Small intestine (tissue), 7 donors: Measurements from ENCODE around the gene FZD10. TPM values are rescaled to one million over a fixed set of nuclear protein-coding genes. Genes with fewer than 3 reads are reported as not detected.

Experiments
- DNase-seq, 2 donors: peaks; one replicate each; pipeline versions ENCODE4 v3.0.0 to v3.0.0-alpha.2; 2013
- FAIRE-seq: peaks from 2 replicates; lab custom pipeline; 2012; peaks lifted over from hg19 to GRCh38; lab: Jason Lieb, UNC
- H3K27ac ChIP-seq, 3 donors: one replicate each; pipeline ENCODE4 v1.5.1; 2013; ENCODE audit warnings: low read length in 2 of 3, mild to moderate bottlenecking in 2 of 3, control low read depth in 1 of 3, inconsistent platforms in 1 of 3, low read depth in 1 of 3, moderate library complexity in 1 of 3
- H3K27me3 ChIP-seq, 3 donors: one replicate each; pipeline ENCODE4 v1.6.1; 2013; ENCODE audit warnings: low read length in 3 of 3, inconsistent platforms in 1 of 3; ENCODE audit not compliant: control insufficient read depth in 3 of 3, insufficient read depth in 3 of 3
- H3K36me3 ChIP-seq, 3 donors: one replicate each; pipeline ENCODE4 v1.6.1; 2013; ENCODE audit warnings: low read length in 3 of 3, inconsistent platforms in 1 of 3, low read depth in 1 of 3, mild to moderate bottlenecking in 1 of 3, moderate library complexity in 1 of 3; ENCODE audit not compliant: control insufficient read depth in 3 of 3, insufficient read depth in 2 of 3
- H3K4me1 ChIP-seq, 3 donors: one replicate each; pipeline ENCODE4 v1.6.1; 2013; ENCODE audit warnings: low read length in 2 of 3, inconsistent platforms in 1 of 3, low read depth in 1 of 3, mild to moderate bottlenecking in 1 of 3, moderate library complexity in 1 of 3; ENCODE audit not compliant: control insufficient read depth in 3 of 3, insufficient read depth in 2 of 3
- H3K4me3 ChIP-seq, 3 donors: one replicate each; pipeline ENCODE4 v1.5.1; 2013; ENCODE audit warnings: low read length in 3 of 3, control low read depth in 1 of 3, inconsistent platforms in 1 of 3, low read depth in 1 of 3, mild to moderate bottlenecking in 1 of 3, moderate library complexity in 1 of 3
- H3K9me3 ChIP-seq, 2 donors: one replicate each; pipeline ENCODE4 v1.6.1; 2013; ENCODE audit warnings: low read depth in 1 of 2, low read length in 1 of 2; ENCODE audit not compliant: control insufficient read depth in 2 of 2, insufficient read depth in 1 of 2
- WGBS, 3 donors: extraction: QIAGEN DNeasy Blood & Tissue Kit; methylation state at CpG; one replicate each; pipeline ENCODE4 v1.1.7; 2013; 5-methylcytosine and 5-hydroxymethylcytosine counted together
- polyA plus RNA-seq, 4 donors: library from polyadenylated mRNA; stranded (reverse) in 3 of 4; unstranded in 1 of 4; fragments of 200-250 nt in 3 of 4; fragments of 120-200 nt in 1 of 4; gene quantifications; one replicate each; pipeline versions ENCODE4 v1.2.1 to v1.2.3, GENCODE V29; 2013
- donor health status: healthy with polysubstance abuse.
- donor health status: control.
- donor health status: control.
- donor health status: Bipolar disorder and iron deficiency.
- donor health status: healthy.

Gene FZD10
- polyA plus RNA-seq, 4 donors: 1.2 to 1.6 TPM; not detected in 2

DNA sequence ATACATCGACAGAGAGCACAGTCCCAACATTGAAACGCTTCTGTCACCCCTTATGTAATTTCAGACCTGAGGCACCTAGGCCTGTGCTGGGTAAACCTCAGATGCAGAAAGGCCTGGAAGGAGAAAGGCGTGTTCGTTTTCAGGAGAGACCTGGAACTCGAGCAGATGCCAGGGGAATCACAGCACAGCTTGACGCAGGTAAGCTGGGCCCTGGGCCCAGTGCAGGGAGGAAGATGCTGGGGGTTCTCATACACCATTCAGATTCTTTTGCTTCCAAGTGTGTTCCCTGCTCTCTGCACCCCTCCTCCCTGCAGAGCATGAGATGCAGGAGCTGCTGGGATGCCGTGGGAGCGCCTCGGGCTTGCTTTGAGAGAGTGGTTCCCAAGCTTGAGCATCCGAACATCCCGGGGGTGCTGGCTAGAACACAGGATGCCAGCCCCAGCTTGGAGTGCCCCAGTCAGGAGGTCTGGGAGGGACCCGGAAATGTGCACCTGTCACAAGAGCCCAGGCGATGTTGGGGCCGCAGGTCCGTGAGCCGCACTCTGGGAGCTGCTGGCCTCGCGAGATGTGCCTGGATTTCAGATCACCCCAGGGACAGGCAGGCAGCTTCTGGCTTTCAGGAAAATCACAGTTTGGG is 35.9 kb downstream of the FZD10 start:
- peaks cover 0 to 5% of the 10 kb centered on the region in 2 donors for H3K9me3 ChIP-seq
- H3K27me3 ChIP-seq: peaks cover 0 to 4% (median 0%) of the 10 kb centered on the region in 3 donors
- H3K4me1 ChIP-seq: no peaks in the 10 kb centered on the region
- no peak for DNase-seq
- 83 to 89% (median 86%) methylated on average over 18 of the region's 18 CpGs for WGBS, 3 donors
- no peaks in the 10 kb centered on the region for H3K36me3 ChIP-seq
- no peak for FAIRE-seq
- H3K4me3 ChIP-seq: no peak overlapping the region
- H3K27ac ChIP-seq: no peak overlapping the region

DNA sequence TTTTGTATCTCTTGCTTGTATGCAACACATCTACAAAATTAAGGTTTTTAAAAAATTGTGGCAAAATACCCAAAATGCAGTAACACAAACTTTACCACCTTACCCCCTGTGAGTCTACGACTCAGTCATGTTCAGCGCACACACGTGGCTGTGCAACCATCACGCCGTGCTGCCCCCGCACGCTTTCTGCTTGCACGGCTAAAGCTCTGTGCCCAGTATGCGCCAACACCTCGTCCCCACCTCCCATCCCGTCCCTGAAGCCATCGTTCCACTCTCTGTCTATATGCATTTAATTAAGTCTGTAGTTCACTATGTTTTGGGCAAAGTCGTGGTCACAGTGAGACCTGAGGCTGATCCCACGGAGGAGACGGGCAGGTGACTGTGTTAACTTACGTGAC is 36.4 kb downstream of the FZD10 start:
- no peak overlapping the region for H3K27ac ChIP-seq
- WGBS, 3 donors: 86 to 90% (median 88%) methylated on average over 16 of the region's 16 CpGs
- no peak overlapping the region for H3K4me3 ChIP-seq
- H3K9me3 ChIP-seq: peaks cover 0 to 5% of the 10 kb centered on the region in 2 donors
- no peaks in the 10 kb centered on the region for H3K4me1 ChIP-seq
- peaks cover 0 to 4% (median 0%) of the 10 kb centered on the region in 3 donors for H3K27me3 ChIP-seq
- H3K36me3 ChIP-seq: no peaks in the 10 kb centered on the region
- no peak for FAIRE-seq
- DNase-seq: no peak

DNA sequence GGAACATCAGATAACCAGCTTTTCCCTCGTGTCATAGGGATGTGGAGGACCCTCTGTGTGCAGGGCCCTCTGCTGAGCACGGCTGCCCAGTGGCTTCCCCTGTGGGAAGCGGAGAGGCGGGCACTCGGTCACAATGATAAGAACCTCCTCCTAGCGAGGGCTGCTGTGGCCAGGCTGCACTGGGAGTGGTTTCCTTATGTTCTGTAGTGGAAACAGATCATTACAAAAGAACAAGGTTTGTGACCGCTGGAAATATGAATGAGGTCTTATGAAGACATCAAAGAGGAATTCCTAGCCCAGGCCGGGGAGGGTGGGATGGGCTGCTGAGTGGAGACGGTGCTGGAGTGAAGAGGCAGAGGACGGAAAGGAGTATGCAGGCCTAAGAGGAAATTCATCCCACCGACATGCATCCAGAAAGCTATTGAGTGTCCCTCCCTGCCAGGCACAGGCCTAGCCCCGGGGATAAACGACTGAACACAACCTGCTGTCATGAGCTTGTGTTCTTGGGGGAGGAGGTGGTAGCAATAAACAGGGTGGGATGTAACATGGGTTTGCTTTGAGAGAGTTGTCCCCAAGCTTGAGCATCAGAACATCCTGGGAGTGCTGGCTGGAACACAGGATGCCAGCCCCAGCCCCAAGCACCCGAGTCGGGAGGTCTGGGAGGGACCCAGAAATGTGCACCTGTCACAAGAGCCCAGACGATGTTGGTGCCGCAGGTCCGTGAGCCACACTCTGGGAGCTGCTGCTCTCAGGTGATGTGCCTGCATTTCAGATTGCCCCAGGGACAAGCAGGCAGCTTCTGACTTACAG is 37.5 kb downstream of the FZD10 start:
- H3K36me3 ChIP-seq: no peaks in the 10 kb centered on the region
- peaks cover 0 to 4% (median 0%) of the 10 kb centered on the region in 3 donors for H3K27me3 ChIP-seq
- H3K9me3 ChIP-seq: peaks cover 0 to 5% of the 10 kb centered on the region in 2 donors
- H3K27ac ChIP-seq: no peak overlapping the region
- FAIRE-seq (no peak), DNase-seq (no peak)
- no peak overlapping the region for H3K4me3 ChIP-seq
- 59 to 66% (median 59%) methylated on average over 18 of the region's 18 CpGs for WGBS, 3 donors
- no peaks in the 10 kb centered on the region for H3K4me1 ChIP-seq

DNA sequence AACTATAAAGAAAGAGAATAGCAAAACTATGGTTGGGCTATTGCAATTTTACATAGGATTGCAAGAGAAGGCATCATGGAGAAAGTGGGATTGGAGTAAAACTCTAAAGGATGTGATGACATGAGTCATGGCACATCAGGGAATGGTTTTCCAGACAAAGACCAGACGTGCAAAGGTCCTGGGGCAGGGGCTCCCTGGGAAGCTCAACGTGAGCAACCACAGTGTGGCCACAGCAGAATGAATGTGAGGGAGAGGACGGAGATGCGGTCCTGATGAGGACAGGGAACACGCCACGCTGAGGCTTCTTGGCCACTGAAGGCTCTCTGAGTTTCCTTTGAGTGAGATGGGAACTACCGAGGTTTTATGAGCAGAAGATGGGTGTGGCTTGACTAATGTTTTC is 38.2 kb downstream of the FZD10 start:
- DNase-seq: no peak
- Histone ChIP-seq H3K4me1 (no peaks in the 10 kb centered on the region), H3K9me3 (peaks cover 0 to 5% of the 10 kb centered on the region in 2 donors), H3K4me3 (no peak overlapping the region), H3K27me3 (peaks cover 0 to 4% (median 0%) of the 10 kb centered on the region in 3 donors), H3K36me3 (no peaks in the 10 kb centered on the region), H3K27ac (no peak overlapping the region)
- WGBS, 3 donors: 82 to 91% (median 86%) methylated on average over 7 of the region's 7 CpGs
- FAIRE-seq: no peak

DNA sequence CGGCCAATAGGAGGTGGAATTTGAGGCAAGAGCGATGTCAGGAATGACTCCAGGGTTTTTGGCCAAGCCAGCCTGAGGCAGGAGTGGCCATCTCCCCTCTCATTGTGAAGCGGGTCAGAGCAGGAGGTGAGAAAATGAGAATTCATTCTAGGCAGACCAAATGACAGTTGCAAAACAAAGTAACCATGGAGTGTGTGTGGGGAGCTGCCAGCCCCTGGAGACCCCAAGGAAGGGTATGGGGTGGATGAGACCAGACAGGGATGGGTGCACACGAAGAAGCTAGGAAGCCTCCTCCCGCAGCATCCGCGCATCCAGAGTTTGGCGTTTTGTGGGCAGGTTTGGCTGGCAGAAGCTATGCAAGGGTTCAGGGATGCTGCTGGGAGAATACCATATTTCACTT is 38.8 kb downstream of the FZD10 start:
- FAIRE-seq (no peak), DNase-seq (no peak)
- Histone ChIP-seq H3K27ac (no peak overlapping the region), H3K36me3 (no peaks in the 10 kb centered on the region), H3K9me3 (peaks cover 0 to 5% of the 10 kb centered on the region in 2 donors), H3K4me1 (no peaks in the 10 kb centered on the region), H3K4me3 (no peak overlapping the region), H3K27me3 (peaks cover 0 to 4% (median 0%) of the 10 kb centered on the region in 3 donors)
- WGBS, 3 donors: 91 to 93% (median 93%) methylated on average over 8 of the region's 8 CpGs

DNA sequence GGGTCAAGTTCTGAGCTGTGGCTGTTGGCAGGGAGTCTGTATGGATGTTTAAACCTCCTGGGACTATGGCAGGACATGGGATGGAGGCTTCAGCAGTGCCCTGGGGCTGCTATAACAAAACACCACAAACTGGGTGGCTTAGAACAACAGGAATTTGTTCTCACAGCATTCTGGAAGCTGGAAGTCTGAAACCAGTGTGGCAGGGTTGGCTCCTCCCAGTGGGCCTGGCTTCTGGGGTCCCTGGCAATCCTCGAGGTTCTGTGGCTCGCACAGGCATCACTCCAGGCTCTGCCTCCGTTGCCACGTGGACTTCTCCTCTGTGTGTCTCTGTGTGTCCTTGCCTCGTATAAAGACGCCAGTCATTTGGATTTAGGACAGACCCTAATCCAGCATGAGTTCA is 39.9 kb downstream of the FZD10 start:
- peaks cover 0 to 4% (median 0%) of the 10 kb centered on the region in 3 donors for H3K27me3 ChIP-seq
- no peak for DNase-seq
- H3K36me3 ChIP-seq: no peaks in the 10 kb centered on the region
- peaks cover 0 to 5% of the 10 kb centered on the region in 2 donors for H3K9me3 ChIP-seq
- no peak overlapping the region for H3K27ac ChIP-seq
- H3K4me3 ChIP-seq: no peak overlapping the region
- WGBS, 3 donors: 71 to 79% (median 74%) methylated on average over 6 of the region's 6 CpGs
- H3K4me1 ChIP-seq: no peaks in the 10 kb centered on the region
- FAIRE-seq: no peak

DNA sequence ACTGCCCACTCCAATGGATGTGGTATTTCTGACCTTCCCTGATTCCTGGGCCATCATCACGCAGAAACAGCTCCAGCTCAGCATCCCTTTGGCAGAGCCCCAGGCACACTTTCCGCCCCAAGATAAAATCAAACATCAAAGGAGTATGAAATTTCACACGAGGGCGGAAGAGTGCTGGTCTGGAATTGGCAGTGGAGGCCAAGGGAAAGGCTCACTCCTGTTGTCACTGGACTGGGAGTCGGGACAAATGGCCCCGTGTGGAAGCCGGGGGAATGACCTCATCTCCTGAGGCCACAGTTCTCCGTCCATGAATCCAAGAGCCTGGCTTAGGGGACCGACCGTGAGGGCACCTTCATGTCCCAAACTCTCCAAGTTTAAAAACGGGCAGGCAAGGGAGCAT is 40.9 kb downstream of the FZD10 start:
- FAIRE-seq: no peak
- H3K4me3 ChIP-seq: no peak overlapping the region
- no peaks in the 10 kb centered on the region for H3K4me1 ChIP-seq
- 60 to 82% (median 70%) methylated on average over 10 to 11 of the region's 11 CpGs for WGBS, 3 donors
- H3K36me3 ChIP-seq: no peaks in the 10 kb centered on the region
- peaks cover 0 to 5% of the 10 kb centered on the region in 2 donors for H3K9me3 ChIP-seq
- no peak overlapping the region for H3K27ac ChIP-seq
- H3K27me3 ChIP-seq: peaks cover 0 to 4% (median 0%) of the 10 kb centered on the region in 3 donors
- no peak for DNase-seq

DNA sequence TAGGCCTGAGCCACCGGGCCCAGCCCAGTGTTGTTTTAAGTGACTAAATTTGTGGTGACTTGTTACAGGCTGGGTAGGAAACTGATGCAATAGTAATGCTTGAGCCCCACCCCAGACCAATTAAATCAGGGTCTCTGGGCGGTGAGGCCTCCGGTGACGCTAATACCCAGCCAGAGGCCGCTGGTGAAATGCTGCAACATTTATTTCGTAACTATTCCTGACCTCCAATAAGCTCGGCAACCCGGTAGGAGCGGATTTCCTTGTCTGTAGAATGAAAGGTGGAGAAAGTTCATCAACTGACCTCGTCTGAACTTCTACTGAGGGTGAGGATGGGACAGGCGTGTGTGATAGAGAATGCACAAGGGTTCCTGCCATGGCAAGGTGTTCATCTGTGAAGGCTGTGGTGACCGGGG is 42.3 kb downstream of the FZD10 start:
- Histone ChIP-seq H3K36me3 (no peaks in the 10 kb centered on the region), H3K9me3 (peaks cover 0 to 5% of the 10 kb centered on the region in 2 donors), H3K27me3 (no peaks in the 10 kb centered on the region), H3K4me3 (no peak overlapping the region), H3K27ac (no peak overlapping the region), H3K4me1 (no peaks in the 10 kb centered on the region)
- FAIRE-seq (no peak), DNase-seq (no peak)
- 73 to 88% (median 81%) methylated on average over 12 of the region's 12 CpGs for WGBS, 3 donors
